ENCODE results near the gene DRAM2. TPM values are rescaled to one million over a fixed set of nuclear protein-coding genes. Genes with fewer than 3 reads are reported as not detected.
A peak's percentile ranks its signal among the peaks of the same experiment; 100 is the strongest.

The DRAM2 gene
- total RNA-seq, 1 donor, result 58.3 TPM

DNA sequence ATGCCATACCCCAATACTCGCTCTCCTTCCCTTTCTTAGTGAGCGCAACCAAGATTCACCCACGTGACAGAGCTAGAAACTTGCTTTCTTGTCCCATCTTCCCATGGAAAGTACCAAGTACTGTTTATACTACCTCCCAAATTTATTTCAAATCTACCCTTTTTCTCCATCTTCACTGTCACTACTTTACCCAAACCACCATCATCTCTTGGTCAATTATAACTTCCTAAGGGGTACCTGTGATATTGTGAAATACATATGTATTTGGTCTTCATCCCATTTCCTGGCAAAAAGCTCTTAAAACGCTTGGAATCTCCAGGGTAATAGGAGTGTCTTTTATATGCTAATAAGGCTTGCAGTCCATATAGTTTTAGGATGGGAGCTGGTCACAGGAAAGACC, 8.2 kb downstream of the DRAM2 start:
- TF ChIP-seq, protein P1, sequence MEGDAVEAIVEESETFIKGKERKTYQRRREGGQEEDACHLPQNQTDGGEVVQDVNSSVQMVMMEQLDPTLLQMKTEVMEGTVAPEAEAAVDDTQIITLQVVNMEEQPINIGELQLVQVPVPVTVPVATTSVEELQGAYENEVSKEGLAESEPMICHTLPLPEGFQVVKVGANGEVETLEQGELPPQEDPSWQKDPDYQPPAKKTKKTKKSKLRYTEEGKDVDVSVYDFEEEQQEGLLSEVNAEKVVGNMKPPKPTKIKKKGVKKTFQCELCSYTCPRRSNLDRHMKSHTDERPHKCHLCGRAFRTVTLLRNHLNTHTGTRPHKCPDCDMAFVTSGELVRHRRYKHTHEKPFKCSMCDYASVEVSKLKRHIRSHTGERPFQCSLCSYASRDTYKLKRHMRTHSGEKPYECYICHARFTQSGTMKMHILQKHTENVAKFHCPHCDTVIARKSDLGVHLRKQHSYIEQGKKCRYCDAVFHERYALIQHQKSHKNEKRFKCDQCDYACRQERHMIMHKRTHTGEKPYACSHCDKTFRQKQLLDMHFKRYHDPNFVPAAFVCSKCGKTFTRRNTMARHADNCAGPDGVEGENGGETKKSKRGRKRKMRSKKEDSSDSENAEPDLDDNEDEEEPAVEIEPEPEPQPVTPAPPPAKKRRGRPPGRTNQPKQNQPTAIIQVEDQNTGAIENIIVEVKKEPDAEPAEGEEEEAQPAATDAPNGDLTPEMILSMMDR (IDR thresholded peaks at IDR 0.05; ENCODE audit: insufficient read depth, low read depth, low read length), result no peak
- H3K4me3 ChIP-seq (ENCODE audit: low read depth, low read length), result no peak overlapping the region
- no peak for DNase-seq (ENCODE audit: low read depth)

DNA sequence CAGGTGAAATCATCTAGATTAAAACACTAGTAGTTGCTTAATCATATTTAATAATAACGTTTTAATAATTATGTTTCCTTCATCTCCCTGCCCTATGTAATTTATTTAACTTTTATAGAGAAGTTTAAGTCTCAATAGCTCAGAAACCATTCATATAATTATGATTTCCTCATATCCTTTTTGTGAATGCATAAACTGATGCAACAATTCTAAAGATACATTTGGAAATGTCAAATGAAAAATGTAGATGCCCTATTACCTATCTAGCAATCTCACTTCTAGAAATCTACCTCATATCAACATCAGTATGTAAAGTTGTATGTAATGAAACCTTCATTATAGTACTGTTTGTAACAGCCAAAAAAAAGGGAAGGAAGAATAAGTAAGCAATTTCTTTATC, 10.5 kb downstream of the DRAM2 start:
- no peak overlapping the region for H3K4me3 ChIP-seq (ENCODE audit: low read depth, low read length)
- TF ChIP-seq, protein P1 (IDR thresholded peaks at IDR 0.05; ENCODE audit: insufficient read depth, low read depth, low read length), result no peak
- no peak for DNase-seq (ENCODE audit: low read depth)

DNA sequence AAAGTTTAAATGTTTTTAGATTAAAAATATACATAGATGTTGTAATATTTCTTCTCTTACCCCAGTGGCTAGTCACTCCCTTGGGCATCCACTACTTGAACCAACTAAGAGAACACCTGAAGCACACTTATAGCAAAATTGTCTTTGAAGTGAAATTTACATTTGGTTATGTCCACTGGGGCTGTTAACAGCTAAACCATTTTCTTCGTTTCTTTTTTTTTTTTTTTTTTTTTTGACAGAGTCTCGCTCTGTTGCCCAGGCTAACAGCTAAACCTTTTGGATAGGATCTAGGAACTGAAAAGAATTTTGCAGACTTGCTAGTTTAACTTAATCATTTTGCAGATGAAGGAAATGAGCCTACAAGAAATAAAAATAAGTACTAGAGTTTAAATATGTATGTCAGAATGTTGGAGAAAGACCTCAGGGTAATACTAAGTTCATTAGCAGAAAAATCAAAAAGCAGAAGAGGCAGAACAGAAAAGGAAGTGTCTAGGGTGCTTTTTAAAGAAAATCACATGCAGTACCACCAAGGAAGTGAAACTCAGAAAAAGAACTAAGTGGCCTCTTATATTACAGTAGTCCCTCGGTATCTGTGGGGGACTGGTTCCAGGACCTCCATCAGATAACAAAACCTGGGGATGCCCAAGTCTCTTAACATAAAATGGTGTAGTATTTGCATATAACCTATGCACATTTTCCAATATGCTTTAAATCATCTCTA, 11.8 kb downstream of the DRAM2 start:
- no peak for DNase-seq (ENCODE audit: low read depth)
- TF ChIP-seq, protein P1 (IDR thresholded peaks at IDR 0.05; ENCODE audit: insufficient read depth, low read depth, low read length), result no peak
- no peak overlapping the region for H3K4me3 ChIP-seq (ENCODE audit: low read depth, low read length)

DNA sequence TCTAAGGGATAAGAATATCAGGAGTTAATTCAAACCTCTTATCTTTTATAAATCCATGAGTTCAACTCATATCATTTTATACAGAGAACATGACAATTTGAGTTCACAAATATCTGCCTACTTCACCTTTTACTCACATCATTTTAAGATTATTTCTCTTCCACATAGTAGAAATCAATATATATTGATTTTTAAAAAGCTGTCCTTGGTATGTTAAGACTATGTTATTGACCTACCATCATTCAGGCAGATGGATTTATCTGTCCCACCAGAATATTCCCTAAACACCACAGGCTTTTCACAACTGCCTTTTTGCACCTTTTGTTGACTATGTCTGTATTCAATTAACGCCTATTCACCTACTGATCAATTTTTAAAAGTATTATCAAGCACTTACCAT, 13.5 kb downstream of the DRAM2 start:
- TF ChIP-seq, protein P1 (IDR thresholded peaks at IDR 0.05; ENCODE audit: insufficient read depth, low read depth, low read length), result no peak
- H3K4me3 ChIP-seq (ENCODE audit: low read depth, low read length), result no peak overlapping the region
- DNase-seq (ENCODE audit: low read depth), result no peak

DNA sequence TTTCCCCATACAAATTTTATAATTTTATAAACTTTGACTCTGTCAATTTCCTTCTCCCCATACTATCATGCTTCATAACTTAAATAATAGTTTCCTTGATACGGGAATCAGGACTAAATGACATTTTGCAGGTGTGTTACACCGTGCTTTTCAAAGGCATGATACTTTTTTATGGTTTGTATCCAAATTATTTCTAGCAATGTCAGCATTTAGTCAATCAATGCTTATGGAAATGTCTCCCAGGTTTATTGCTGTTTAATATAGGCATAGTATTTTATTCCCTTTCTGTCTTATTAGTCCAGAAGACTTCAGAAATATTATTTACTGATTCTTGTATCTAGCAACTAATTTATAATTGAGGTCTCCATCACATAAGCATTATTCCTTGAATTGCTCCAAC, 23.4 kb downstream of the DRAM2 start:
- TF ChIP-seq, protein P1 (IDR thresholded peaks at IDR 0.05; ENCODE audit: insufficient read depth, low read depth, low read length), result no peak
- no peak overlapping the region for H3K4me3 ChIP-seq (ENCODE audit: low read depth, low read length)
- DNase-seq (ENCODE audit: low read depth), result no peak

DNA sequence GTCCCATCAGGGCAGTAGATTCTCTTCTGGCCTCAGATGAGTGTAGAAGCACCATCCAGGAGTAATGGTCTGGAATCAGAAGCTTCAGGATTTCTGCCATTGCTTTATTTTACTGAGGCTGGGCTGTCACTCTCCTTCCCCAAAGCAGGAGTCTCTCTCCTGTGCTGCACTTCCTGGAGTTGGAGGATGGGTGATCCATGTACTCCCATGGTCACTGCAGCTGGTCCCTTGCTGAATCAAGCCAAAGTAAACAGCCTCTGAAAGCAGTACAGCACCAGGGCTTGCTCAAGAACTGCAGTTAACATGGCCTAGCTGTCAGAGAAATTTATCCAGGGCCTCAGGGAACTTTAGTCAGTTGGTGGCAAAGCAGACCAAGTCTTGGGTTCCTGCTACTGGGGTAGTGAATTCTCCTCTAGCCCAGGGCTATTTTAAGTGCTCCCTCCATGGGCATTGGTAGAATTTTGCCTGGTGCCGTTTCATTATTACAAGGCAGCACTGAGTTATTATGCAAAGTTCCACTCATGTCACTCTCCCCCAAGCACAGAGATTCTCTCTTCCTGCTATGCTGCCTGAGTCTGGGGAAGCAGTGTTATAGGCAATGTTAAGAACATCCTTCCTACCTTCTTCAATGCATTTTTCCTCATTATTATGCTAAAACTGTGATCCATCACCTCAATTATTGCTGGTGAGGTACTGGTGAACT, 29.5 kb downstream of the DRAM2 start:
- TF ChIP-seq, protein P1 (IDR thresholded peaks at IDR 0.05; ENCODE audit: insufficient read depth, low read depth, low read length), result no peak
- peak; percentile 9 for DNase-seq (ENCODE audit: low read depth)
- no peak overlapping the region for H3K4me3 ChIP-seq (ENCODE audit: low read depth, low read length)
